HCT116 (cell line): Measurements from ENCODE around the gene LOXHD1. TPM values are rescaled to one million over a fixed set of nuclear protein-coding genes. Genes with fewer than 3 reads are reported as not detected.

Source experiments
- ATAC-seq: fragments of 200-7000 bp; cut with Tn5 transposase; 2 replicates; pipeline ENCODE4 v1.9.1; 2020; ENCODE audit warnings: mild to moderate bottlenecking, moderate library complexity
- BruUV-seq: library from RNA; stranded (reverse); fragments of 400-500 nt; replicated peaks from 2 replicates; lab custom pipeline; 2021; lab: Mats Ljungman, UMichigan
- CTCF ChIA-PET: fragments of 300-600 bp; sonication (Branson Sonifier 250); formaldehyde crosslinking; loops from one replicate; lab custom pipeline; 2021; ENCODE audit warnings: antibody characterized with exemption; lab: Charles Lee
- POLR2A ChIA-PET: fragments of 300-600, 350-600 bp; sonication (Branson Sonifier 250); formaldehyde crosslinking; loops from one replicate; lab custom pipeline; 2021; ENCODE audit warnings: antibody characterized with exemption; lab: Charles Lee
- RAD21 ChIA-PET, 2 experiments: fragments of 300-600 bp; sonication (Branson Sonifier 250); formaldehyde crosslinking; loops; one replicate each; lab custom pipeline; 2023; ENCODE audit warnings: low total read pairs in 2 of 2; ENCODE audit not compliant: uncharacterized antibody in 2 of 2, unreplicated experiment in 2 of 2, low non-redundant PET in 1 of 2; lab: Charles Lee
- DNase-seq: peaks from one replicate; pipeline ENCODE4 v3.0.0-alpha.2; 2010; ENCODE audit warnings: low read depth, low spot score
- H2AFZ ChIP-seq: fragments of 200-600 bp; shearing (Covaris generic), sonication (generic); 2 replicates; pipeline ENCODE4 v1.6.1; 2017; ENCODE audit warnings: low read depth, mixed run types, mixed read lengths, antibody characterized with exemption, low read length; ENCODE audit not compliant: poor library complexity, severe bottlenecking
- H3K27ac ChIP-seq: 2 replicates; pipeline ENCODE4 v1.5.1; 2012; ENCODE audit warnings: low read depth, low read length
- H3K27me3 ChIP-seq: fragments of 200-600 bp; sonication (generic); 2 replicates; pipeline ENCODE4 v1.6.1; 2016; ENCODE audit warnings: mixed run types, low read length, mixed read lengths; ENCODE audit not compliant: insufficient read depth
- H3K36me3 ChIP-seq, 2 experiments: fragments of 200-500 bp in 1 of 2; fragments of 200-600 bp in 1 of 2; sonication (Bioruptor generic) in 1 of 2; sonication (generic) in 1 of 2; 2 replicates each; pipeline versions ENCODE4 v1.5.1 to v1.6.1; 2014 to 2016; ENCODE audit warnings: low read length in 2 of 2, inconsistent platforms in 1 of 2, mixed read lengths in 1 of 2, mixed run types in 1 of 2; ENCODE audit not compliant: insufficient read depth in 2 of 2, control insufficient read depth in 1 of 2
- H3K4me1 ChIP-seq, 2 experiments: fragments of 200-600 bp in 1 of 2; sonication (generic) in 1 of 2; 2 replicates each; pipeline versions ENCODE4 v1.5.1 to v1.6.1; 2012 to 2017; ENCODE audit warnings: low read length in 2 of 2, inconsistent platforms in 1 of 2, mild to moderate bottlenecking in 1 of 2, mixed read lengths in 1 of 2, mixed run types in 1 of 2, moderate library complexity in 1 of 2; ENCODE audit not compliant: insufficient read depth in 2 of 2, control insufficient read depth in 1 of 2
- H3K4me2 ChIP-seq: fragments of 200-600 bp; sonication (generic); 2 replicates; pipeline ENCODE4 v1.6.1; 2017; ENCODE audit warnings: mixed run types, low read length, mixed read lengths
- H3K4me3 ChIP-seq, 2 experiments: fragments of 200-600 bp in 1 of 2; sonication (generic) in 1 of 2; replicated peaks in 1 of 2; 2 replicates each; pipeline ENCODE4 v1.5.1; 2011 to 2016; ENCODE audit warnings: low read length in 2 of 2, control low read depth in 1 of 2, low read depth in 1 of 2, mild to moderate bottlenecking in 1 of 2, mixed read lengths in 1 of 2, mixed run types in 1 of 2
- H3K79me2 ChIP-seq: fragments of 200-600 bp; sonication (generic); 2 replicates; pipeline ENCODE4 v1.6.1; 2017; ENCODE audit warnings: mild to moderate bottlenecking, mixed run types, low read length, moderate library complexity, mixed read lengths; ENCODE audit not compliant: insufficient read depth
- H3K9ac ChIP-seq: fragments of 200-600 bp; sonication (generic); 2 replicates; pipeline ENCODE4 v1.6.1; 2016; ENCODE audit warnings: low read length, mixed read lengths
- H3K9me2 ChIP-seq: fragments of 200-600 bp; sonication (generic), shearing (Covaris generic); 2 replicates; pipeline ENCODE4 v1.6.1; 2017; ENCODE audit warnings: mixed run types, mild to moderate bottlenecking, moderate library complexity; ENCODE audit not compliant: insufficient read depth
- H3K9me3 ChIP-seq, 2 experiments: fragments of 200-500 bp in 1 of 2; fragments of 200-600 bp in 1 of 2; sonication (Bioruptor generic) in 1 of 2; sonication (generic) in 1 of 2; 2 replicates each; pipeline ENCODE4 v1.6.1; 2014 to 2017; ENCODE audit warnings: low read length in 2 of 2, mixed read lengths in 2 of 2, inconsistent platforms in 1 of 2, low read depth in 1 of 2, mild to moderate bottlenecking in 1 of 2, mixed run types in 1 of 2, moderate library complexity in 1 of 2; ENCODE audit not compliant: control insufficient read depth in 1 of 2, insufficient read depth in 1 of 2
- H4K20me1 ChIP-seq: fragments of 200-600 bp; sonication (generic), shearing (Covaris generic); 2 replicates; pipeline ENCODE4 v1.6.1; 2017; ENCODE audit warnings: mixed run types, mild to moderate bottlenecking, moderate library complexity; ENCODE audit not compliant: insufficient read depth
- CBX3 ChIP-seq: IDR thresholded peaks from 2 replicates; pipeline ENCODE4 v1.6.1; 2012; ENCODE audit warnings: low read depth
- JUND ChIP-seq: IDR thresholded peaks from 2 replicates; pipeline ENCODE4 v1.6.1; 2012
- POLR2A ChIP-seq: IDR thresholded peaks from 2 replicates; pipeline ENCODE4 v1.7.0; 2011; ENCODE audit warnings: borderline replicate concordance; ENCODE audit not compliant: insufficient read depth, insufficient read length; ENCODE audit errors: extremely low read depth
- POLR2AphosphoS5 ChIP-seq: IDR thresholded peaks from 2 replicates; pipeline ENCODE4 v1.6.1; 2011; ENCODE audit warnings: mild to moderate bottlenecking, low read depth, low read length, moderate library complexity
- REST ChIP-seq: IDR thresholded peaks from 2 replicates; pipeline ENCODE4 v1.6.1; 2012; ENCODE audit warnings: low read depth
- SRF ChIP-seq: IDR thresholded peaks from 2 replicates; pipeline ENCODE4 v1.6.1; 2012; ENCODE audit warnings: low read depth
- TCF7L2 ChIP-seq: IDR thresholded peaks from 2 replicates; pipeline ENCODE4 v1.7.0; 2011; ENCODE audit warnings: borderline replicate concordance, inconsistent platforms; ENCODE audit not compliant: insufficient read depth, insufficient read length; ENCODE audit errors: extremely low read depth
- ZFX ChIP-seq: fragments of 450-650 bp; IDR thresholded peaks from 2 replicates; pipeline ENCODE4 v1.6.1; 2017
- intact Hi-C: fragments of 100-400 bp; cut with micrococcal nuclease; formaldehyde crosslinking; loops from 2 replicates; pipeline ENCODE4 v1.10.0; 2022
- total RNA-seq: library from RNA; stranded (reverse); gene quantifications from one replicate; pipeline ENCODE4 v1.2.1, GENCODE V29; 2021; ENCODE audit not compliant: unreplicated experiment

LOXHD1 gene
- total RNA-seq, 1 experiment from 2014 or later: not detected

GRCh38 chr18:46470714-46471113, 186.3 kb downstream of the LOXHD1 start:
- Histone ChIP-seq H3K9ac (no peak overlapping the region), H3K27ac (no peak overlapping the region), H3K4me3 (no peak overlapping the region), H3K27me3 (peaks cover 32% of the 10 kb centered on the region), H2AFZ (no peak overlapping the region), H3K4me2 (no peak overlapping the region), H3K79me2 (no peaks in the 10 kb centered on the region), H4K20me1 (no peaks in the 10 kb centered on the region), H3K9me3 (no peaks in the 10 kb centered on the region), H3K4me1 (no peaks in the 10 kb centered on the region)
- ChIA-PET CTCF (no interaction called here), RAD21 (no interaction called here), POLR2A (no interaction called here)
- ATAC-seq: no peak
- intact Hi-C loops: no loop called here
- DNase-seq: no peak
- TF ChIP-seq POLR2AphosphoS5 (no peak), ZFX (no peak), JUND (no peak), POLR2A (no peak), TCF7L2 (no peak), REST (no peak), CBX3 (no peak), SRF (no peak)
- TF ChIP-seq, all 23 proteins: peak for 0
- BruUV-seq: no TSS peak
- H3K36me3 ChIP-seq: no peaks in the 10 kb centered on the region
- no peaks in the 10 kb centered on the region for H3K9me2 ChIP-seq
